GM18867 (cell line): Measurements from ENCODE around the gene SUCLG2.

ENCODE experiments used
- ATAC-seq: cut with Tn5 transposase; IDR thresholded peaks from one replicate; pipeline ENCODE4 v1.9.1; 2021; ENCODE audit warnings: mild to moderate bottlenecking, moderate library complexity; ENCODE audit not compliant: unreplicated experiment

The SUCLG2 gene, protein sequence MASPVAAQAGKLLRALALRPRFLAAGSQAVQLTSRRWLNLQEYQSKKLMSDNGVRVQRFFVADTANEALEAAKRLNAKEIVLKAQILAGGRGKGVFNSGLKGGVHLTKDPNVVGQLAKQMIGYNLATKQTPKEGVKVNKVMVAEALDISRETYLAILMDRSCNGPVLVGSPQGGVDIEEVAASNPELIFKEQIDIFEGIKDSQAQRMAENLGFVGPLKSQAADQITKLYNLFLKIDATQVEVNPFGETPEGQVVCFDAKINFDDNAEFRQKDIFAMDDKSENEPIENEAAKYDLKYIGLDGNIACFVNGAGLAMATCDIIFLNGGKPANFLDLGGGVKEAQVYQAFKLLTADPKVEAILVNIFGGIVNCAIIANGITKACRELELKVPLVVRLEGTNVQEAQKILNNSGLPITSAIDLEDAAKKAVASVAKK

DNA sequence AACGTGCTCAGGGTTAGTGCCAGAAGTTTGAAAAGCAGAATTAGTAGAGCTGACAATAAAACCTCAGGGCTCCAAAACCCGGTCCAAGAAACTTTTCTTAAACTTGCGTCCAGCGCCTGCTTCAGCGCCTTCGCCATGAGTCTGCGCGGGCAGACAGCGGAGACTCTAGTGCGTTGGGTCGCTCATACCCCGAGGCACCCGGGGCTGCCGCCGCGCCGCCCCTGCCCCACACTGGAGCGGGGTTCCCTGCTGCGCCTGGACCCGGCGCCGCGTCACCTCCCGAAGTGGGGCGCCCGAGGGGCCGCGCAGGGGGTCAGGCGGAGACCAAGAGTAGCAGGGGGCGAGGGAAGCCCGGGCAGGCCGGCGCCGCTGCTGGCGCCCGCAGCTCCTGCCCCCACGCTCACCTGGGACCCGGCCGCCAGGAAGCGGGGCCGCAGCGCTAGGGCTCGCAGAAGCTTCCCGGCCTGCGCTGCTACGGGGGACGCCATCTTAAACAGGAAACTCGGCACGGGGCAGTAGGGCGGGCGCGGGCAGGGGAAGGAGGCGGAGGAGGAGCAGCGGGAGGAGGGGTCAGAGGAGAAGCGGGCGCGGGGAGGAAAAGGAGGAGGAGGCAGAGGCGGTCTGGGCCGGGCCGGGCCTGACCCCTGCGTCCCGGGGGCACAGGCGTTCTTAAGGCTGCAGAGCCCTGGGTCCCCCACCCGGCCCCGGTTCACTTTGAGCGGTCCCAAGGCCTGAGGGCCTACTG is at the start of gene SUCLG2:
Gene SUCLG2, minus strand, starts transcription at position 514 of the 745 bp plus-strand sequence. Its CDS starts 26 bp downstream, at position 488.
- ATAC-seq, result peak; percentile 81

DNA sequence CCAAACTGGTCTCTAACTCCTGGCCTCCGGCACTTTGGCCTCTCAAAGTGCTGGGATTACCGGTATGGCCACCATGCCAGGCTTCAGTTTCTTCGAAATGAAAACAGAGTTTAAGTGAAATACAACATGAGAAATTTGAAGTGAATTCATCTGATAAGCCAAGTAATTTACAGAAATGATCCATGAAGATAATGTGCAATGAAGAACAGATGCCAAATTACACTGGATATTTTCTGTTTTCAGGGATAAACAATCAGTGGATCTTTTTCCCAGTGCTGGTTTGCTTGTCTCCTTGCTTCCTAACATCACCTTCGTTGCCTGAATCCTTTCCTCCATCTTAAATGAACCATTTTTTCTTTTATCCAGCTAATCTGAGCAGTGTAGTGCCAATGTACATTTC is 46.2 kb upstream of the SUCLG2 start:
- no peak for ATAC-seq

DNA sequence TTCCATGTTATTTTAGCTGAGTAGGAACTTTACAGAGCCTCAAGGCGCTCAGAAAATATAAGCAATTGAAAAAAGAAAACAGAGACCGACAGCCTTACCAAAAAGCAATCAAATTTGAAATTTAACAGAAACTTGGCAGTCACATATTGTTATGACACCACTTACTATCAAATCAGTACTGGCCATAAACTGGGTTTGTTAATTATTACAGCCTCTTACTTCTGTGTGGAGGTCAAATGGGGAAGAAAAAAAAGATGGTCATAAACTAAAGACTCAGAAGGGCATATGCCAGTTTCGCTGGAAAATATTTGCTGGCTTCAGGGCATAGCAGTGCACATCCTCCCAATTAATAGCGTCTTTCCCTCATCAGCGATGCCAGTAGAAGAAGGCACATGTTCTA is 45.5 kb upstream of the SUCLG2 start:
- ATAC-seq, result no peak

DNA sequence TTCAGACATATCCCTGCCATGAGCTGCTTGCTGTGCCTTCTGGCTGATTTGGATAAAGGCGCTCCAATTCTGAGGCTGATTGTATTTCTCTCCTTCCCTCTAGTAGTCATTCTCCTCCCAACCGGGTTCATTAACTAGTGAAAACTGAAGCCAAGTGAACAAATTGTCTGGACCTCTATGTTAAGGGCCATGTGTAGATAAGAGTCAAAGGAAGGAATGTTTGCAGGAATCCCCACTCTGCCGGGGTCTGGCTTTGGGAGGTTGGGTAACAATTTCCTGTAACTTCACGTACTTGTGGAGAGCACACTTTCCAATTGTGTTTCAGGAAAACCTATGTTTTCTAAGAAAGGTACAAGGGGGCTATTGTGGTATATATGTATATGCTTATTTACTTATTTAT is 38.2 kb upstream of the SUCLG2 start:
- ATAC-seq, result no peak

DNA sequence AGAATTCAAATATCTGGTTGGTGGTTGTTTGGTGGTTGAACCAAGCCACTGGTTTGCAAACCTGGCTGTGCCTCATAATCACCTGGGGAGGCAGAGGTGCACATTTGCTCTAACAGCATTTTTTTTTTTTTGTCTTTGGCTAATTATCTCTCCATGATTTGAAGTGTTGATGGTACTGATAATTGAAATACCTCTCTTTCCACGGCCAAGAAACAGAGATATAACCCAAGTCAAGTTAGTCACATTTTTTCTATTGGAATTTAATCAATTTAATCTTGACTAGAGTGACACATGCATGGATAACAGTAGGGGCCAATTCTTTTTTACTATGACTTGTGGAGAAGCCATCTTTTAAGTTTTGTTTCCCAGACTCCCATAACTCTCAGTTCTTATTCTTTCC is 37.5 kb upstream of the SUCLG2 start:
- ATAC-seq, result no peak

DNA sequence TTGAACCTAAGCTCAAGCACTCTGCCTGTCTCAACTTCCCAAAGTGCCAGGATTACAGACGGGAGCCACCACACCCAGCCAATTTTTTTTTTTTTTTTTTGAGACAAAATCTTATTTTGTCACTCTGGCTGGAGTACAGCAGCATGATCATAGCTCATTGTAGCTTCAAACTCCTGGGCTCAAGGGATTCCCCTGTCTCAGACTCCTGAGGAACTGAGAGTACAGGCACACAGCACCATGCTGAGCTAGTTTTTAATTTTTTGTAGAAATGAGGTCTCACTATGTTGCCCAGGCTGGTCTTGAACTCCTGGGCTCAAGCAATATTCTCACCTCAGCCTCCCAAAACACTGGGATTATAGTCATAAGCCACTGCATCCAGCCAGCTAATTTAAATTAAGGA is 36.8 kb upstream of the SUCLG2 start:
- no peak for ATAC-seq

DNA sequence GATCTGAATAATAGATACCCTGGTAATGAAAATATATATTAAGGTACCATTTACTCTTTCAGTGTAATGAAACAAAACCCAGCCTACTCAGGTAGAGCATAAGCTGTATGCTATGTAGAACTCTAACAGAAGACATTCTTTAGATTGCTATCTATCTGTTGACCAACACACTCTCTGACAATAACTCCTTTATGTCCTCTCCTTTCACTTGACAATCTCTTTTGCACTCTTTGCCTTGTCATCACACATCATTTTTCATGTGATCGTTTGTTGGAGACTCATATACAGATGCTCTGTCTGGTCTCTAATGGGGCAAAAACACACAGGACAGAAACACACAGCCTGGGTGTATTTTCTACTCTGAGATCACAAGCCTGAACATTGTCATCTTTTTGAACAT is 35.4 kb upstream of the SUCLG2 start:
- ATAC-seq, result no peak

DNA sequence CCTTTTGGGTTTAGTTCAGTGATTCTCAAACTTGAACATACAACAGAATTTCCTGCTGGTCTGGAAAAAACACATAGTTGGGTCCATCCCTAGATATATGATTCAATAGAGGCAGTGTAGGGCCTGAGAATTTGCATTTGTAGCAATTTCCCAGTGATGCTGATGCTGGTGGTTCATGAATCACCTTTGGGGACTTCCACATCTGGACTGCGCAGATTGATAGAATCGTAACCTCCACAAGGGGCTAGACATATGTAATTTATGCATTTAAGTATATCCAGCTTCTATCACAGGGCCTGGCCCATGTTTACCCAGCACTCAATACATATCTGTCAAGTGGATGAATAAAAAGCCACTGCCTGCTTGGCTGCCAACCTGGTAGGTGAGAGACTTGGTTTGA is 33.8 kb upstream of the SUCLG2 start:
- no peak for ATAC-seq

DNA sequence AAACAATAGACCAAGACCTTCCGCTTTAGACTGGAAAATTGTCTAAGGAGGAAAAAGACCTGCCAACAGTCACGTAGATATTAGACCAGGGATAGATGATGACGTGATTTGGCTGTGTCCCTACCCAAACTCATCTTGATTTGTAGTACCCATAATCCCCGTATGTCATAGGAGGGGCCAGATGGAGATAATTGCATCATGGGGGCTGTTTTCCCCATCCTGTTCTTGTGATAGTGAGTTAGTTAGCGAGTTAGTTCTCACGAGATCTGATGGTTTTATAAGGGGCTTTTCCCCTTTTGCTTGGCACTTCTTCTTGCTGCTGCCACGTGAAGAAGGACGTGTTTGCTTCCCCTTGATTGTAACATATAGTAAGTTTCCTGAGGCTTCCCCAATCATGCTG is 31.7 kb upstream of the SUCLG2 start:
- ATAC-seq, result no peak

DNA sequence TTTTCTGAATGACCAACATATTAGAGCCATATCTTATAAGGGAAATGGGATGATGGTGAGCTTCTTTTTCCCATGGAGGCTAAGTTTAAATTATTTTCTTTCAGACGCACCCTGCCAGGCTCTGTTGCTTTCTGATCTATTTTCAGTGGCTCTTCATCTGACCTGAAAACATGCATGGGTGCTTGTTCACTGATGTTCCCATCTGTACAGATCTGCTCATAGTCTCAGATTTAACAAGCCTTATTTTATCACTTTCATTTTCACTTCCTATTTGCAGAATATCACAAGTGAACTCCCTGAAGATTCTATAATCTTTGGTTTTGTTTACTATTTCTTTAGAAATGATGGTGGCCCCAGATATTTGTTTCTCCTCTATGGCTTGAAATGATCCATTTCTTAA is 31.1 kb upstream of the SUCLG2 start:
- ATAC-seq, result peak; percentile 100

DNA sequence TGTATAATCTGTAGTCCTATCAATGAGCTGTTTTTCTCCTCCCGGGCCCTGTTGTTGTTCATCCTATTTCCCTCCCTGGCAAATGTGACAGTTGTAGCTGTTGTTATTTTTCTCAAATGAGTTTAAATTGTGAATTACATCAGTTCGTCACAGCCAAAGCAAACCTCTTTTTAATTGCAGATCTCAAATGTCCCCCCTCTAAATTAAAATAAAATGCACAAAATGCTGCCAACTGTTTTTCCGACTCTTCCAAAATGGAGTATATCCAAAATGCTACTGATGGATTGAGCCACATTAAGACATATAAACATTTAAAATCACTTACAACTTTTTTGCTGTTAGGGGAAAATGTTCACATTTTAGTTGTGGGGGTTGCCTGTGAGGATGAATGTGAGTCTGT is 29.8 kb upstream of the SUCLG2 start:
- ATAC-seq, result no peak

DNA sequence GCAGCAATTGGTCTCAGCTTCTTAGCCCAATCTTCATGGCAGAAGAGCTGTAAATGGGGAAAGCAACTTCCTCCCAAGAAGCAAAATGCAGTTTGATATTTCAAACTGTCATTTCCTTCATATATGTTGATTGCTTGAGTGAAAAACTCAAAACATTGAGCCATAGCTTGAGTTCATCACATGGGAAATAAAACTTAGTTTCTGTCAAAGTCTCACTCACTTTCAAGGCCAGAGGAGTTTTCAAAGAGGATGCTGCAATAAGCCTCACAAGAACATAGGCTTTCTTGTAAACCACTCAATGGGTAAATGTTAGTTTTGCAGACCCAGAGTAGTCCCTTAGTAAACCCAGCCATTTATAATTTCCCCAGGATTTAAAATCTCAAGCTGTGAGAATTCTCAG is 29.1 kb upstream of the SUCLG2 start:
- ATAC-seq, result no peak

DNA sequence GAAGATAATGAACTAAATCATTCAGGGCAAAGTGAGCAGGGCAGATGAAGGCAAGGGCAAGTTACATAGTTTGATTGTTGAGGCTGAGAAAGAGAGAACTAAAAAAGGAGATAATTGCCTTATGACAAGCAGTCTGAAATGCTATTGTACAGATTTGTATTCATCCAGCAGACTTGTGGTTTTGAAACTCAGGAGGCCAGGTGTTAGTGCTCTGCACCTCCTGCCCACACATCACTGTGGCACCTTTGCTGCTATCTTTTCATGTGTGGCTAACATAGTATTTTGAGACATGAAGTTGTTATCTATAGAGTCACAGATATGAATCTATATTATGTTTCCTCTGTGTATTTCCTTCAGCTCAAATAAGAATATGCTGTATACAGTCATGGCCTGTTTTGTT is 24.3 kb upstream of the SUCLG2 start:
- peak; percentile 95 for ATAC-seq

DNA sequence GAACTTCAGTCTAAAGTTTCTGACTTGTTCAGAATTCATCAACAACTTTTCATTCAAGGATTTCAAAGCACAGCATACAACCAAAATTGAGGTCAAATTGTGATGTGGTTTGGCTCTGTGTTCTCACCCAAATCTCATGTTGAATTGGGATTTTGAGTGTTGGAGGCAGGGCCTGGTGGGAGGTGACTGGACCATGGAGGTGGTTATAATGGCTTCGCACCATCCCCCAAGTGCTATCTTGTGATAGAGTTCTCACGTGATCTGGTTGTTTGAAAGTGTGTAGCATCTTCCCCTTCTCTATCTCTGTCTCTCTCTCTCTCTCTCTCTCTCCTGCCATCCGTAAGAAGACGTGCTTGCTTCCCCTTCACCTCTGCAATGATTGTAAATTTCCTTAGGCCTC is 19.6 kb upstream of the SUCLG2 start:
- no peak for ATAC-seq

DNA sequence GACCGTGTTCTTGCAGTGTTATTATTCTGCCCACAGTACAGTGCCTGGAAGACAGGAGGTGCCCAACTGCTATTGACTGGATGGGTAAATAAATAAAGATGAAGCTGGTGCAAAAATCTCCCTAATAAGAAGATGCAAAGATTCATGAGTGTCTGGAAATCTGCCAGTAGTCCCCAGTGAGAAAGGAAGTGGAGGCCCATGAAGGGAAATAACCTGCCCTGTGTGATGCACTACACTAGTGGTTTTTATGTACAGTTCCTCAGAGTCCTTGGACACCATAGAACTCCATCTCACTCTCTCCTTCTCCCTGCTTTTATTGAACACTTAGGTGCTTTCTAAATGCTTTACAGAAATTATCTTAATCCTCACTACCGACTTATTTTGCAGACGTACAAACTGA is 8.3 kb upstream of the SUCLG2 start:
- peak; percentile 72 for ATAC-seq

DNA sequence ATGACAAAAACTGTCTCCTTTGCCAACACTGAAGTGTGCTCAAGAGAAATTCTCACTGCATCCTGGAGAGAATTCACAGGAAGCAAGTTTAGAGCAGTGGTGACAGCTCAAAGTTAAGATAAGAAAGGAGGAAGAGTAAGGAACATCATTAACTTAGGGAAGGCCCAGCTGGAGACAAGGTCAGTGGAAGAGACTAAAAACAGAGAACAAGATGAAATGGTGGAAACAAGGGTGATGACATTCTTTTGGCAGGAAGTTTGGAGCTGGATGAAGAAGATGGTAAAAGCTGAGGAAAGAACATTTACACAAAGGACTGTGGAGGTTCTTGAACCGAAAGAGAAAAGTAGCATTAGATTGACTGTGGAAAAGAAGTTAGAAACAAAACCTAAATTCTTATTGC is 6.7 kb upstream of the SUCLG2 start:
- no peak for ATAC-seq

DNA sequence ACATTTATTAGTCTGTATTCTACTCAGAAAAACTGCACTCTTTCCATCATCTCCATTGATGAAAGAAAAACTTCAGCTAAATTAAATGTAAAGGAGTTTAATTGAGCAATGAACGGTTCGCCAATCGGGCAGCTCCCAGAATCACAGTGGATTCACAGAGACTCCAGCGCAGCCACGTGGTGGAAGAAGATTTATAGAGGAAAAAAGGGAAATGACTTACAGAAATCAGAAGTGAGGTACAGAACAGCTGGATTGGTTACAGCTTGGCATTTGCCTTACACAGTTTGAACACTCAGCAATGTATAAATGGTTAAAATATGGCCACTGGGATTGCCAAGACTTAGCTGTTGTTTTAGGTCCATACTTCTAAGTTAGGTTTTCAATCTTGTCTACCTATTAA is 2.8 kb upstream of the SUCLG2 start:
- ATAC-seq, result no peak

DNA sequence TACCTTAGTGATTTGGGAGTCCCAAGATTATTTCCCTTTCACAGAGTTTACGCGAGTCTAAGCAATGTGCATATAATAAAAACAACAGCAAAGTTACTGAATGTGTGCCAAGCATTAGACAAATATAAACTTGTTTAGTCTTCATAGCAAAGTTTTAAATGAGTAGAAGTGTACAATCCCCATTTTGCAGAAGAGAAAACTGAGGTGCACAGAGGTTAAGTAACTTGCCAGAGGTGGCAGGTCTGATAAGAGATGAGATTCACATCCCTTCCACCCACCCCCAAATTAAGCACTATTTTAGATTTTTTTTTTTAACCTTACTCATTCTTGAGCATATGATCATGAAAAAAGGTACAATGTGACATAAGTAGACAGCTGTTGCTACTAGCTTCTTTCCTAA is 2.2 kb upstream of the SUCLG2 start:
- no peak for ATAC-seq

DNA sequence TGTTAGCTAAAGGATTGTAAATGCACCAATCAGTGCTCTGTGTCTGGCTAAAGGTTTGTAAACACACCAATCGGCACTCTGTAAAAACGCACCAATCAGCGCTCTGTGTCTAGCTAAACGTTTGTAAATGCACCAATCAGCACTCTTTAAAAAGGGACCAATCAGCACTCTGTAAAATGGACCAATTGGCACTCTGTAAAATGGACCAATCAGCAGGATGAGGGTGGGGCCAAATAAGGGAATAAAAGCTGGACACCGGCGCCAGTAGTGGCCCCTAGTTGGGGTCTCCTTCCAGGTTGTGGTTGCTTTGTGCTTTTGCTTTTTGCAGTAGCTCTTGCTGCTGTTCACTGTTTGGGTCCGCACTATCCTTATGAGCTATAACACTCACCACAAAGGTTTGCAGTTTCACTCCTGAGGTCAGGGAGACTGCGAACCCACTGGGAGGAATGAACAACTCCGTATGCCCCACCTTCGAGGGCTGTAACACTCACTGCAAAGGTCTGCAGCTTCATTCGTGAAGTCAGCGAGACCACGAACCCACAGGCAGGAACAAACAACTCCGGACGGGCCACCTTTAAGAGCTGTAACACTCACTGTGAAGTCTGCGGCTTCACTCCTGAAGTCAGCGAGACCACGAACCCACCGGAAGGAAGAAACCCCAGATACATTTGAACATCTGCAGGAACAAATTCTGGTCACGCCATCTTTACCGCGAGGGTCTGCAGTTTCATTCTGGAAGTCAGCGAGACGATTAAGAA is 1.1 kb upstream of the SUCLG2 start:
- peak; percentile 46 for ATAC-seq

DNA sequence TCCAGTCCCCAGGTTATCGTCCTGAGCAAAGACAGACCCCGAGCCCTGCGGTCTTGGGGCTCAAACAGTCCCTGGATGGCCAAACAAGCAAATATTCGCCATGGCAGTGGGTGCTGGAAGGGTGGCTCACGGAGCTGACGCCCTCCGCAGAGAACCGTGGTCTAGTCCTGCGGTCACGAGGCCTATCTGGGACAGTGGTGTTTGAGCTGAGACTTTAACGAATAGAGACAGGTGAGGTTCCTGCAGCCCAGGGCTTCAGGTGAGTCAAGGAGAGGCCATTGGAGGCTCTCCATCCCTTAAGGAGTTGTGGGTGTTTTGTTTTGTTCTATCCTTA is 399 bp upstream of the SUCLG2 start:
- no peak for ATAC-seq

DNA sequence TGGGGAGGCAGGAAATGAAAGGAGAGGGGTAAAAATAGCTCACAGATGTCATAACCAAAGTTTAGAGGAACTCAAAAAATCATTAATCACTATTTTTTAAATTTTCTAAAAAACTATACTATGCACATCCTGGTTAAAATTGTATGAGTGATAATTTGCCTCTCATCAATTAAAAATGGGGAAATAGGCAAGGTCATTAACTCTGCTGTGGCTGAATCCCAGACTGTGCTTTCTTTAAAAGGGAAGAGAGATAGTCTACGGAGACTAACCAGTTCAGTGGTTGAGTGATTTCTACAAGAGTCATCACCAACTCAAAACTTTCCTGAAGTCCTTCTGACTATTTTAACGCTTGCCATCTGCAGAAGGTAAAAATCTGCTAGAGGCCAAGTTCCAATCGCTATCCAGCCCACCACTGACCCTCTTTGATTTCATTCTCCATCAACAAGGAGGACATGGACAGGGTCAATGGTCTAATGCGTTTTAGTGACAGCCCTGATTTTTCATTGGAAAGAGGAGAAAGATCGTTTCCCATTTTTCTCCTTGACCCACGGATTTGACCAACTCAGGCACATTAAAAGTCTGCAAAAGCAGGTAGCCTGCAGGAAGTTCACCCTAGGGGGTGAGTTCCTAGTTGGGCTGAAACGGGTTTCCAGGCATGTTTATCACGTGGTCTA is 850 bp downstream of the SUCLG2 start:
- peak; percentile 23 for ATAC-seq
